Colonic mucosa (tissue), 4 donors: ENCODE results near the gene EYA2. TPM values are rescaled to one million over a fixed set of nuclear protein-coding genes. Genes with fewer than 3 reads are reported as not detected.
A peak's percentile ranks its signal among the peaks of the same experiment; 100 is the strongest.

Experiments
- DNase-seq: peaks from one replicate; pipeline ENCODE4 v3.0.0-alpha.2; 2020
- H3K27ac ChIP-seq: fragments of 200-600 bp; one replicate; pipeline ENCODE4 v1.8.0; 2021
- H3K27me3 ChIP-seq: fragments of 200-600 bp; one replicate; pipeline ENCODE4 v1.8.0; 2021
- H3K36me3 ChIP-seq: fragments of 200-600 bp; one replicate; pipeline ENCODE4 v1.8.0; 2021
- H3K4me1 ChIP-seq: fragments of 200-600 bp; one replicate; pipeline ENCODE4 v1.8.0; 2021; ENCODE audit warnings: mild to moderate bottlenecking
- H3K4me3 ChIP-seq: fragments of 200-600 bp; one replicate; pipeline ENCODE4 v1.8.0; 2021
- H3K9ac ChIP-seq, 2 donors: one replicate each; pipeline ENCODE4 v1.7.0; 2013; ENCODE audit warnings: control low read depth in 2 of 2, low read depth in 2 of 2, low read length in 2 of 2
- H3K9me3 ChIP-seq: fragments of 200-600 bp; one replicate; pipeline ENCODE4 v1.8.0; 2021
- CTCF ChIP-seq: fragments of 200-600 bp; IDR thresholded peaks from one replicate; pipeline ENCODE4 v1.8.0; 2022; ENCODE audit warnings: antibody characterized with exemption, mild to moderate bottlenecking
- intact Hi-C: fragments of 100-400 bp; cut with DNase I; formaldehyde crosslinking; loops from one replicate; pipeline ENCODE4 v1.14.1; 2022
- total RNA-seq, 2 donors: library from RNA; stranded (reverse); fragmentation: NEBNext Ultra II Directional in 1 of 2; extraction: Animal tissue kit (Norgen Biotek cat#: 25700) in 1 of 2; gene quantifications; one replicate each; pipeline ENCODE4 v1.2.1, GENCODE V29; 2021
- donor health status: healthy.
- donor health status: DM: no; HTN: no; CAD: no.
- donor health status: DM: no; HTN: no; CAD: no.

The EYA2 gene
- total RNA-seq, 2 donors from 2014 or later, result 8.9 to 16.8 TPM

- Histone ChIP-seq H3K27ac (peak overlapping the region; percentile 25), H3K9ac (peak overlapping the region; percentile 41 to 72), H3K4me3 (peak overlapping the region; percentile 55), H3K9me3 (no peaks in the 10 kb centered on the region), H3K27me3 (no peaks in the 10 kb centered on the region), H3K36me3 (no peaks in the 10 kb centered on the region), H3K4me1 (no peaks in the 10 kb centered on the region)
- TF ChIP-seq CTCF, result no peak
- DNase-seq, result no peak
- intact Hi-C loops, result loop anchor here (10.0 kb wide), 1 partner anchor 131 kb away; no protein-coding TSS in a partner anchor
These were observed 1.2 kb downstream of the EYA2 start for GRCh38 chr20:46895906-46896242.

DNA sequence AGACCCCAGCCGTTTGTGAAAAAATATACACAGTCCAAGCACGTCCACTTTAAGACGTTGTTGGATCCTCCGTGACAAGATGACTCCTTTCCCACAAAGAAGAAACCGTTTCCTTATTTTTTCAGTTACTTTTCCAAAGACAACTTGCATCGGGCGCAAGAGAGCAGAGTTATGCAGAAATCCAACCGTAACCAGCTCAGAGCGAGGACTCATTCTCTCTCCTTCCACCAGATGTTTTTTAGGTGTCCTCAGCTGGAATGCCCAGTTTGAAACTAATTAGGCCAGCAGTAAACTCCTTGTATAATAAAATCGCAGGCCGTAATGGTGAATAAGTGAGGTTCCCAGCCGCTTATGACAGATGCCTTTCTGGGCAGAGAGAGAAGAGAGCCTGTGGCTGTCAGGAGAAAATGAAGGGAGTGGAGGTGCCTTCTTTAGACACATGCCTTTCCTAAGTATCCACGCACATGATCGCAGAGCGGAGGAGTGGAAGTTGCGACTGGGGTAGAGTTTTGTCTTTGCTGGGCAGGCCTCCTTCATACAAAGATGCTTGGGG, 2.8 kb downstream of the EYA2 start:
- H3K4me3 ChIP-seq, result no peak overlapping the region
- H3K27ac ChIP-seq, result no peak overlapping the region
- no peaks in the 10 kb centered on the region for H3K9me3 ChIP-seq
- H3K36me3 ChIP-seq, result no peaks in the 10 kb centered on the region
- intact Hi-C loops, result loop anchor here (10.0 kb wide), 1 partner anchor 133 kb away; no protein-coding TSS in a partner anchor
- H3K27me3 ChIP-seq, result no peaks in the 10 kb centered on the region
- peak overlapping the region; percentile 35 to 39 for H3K9ac ChIP-seq
- H3K4me1 ChIP-seq, result no peaks in the 10 kb centered on the region
- TF ChIP-seq CTCF, result no peak
- no peak for DNase-seq

- Histone ChIP-seq H3K27me3 (no peaks in the 10 kb centered on the region), H3K9me3 (no peaks in the 10 kb centered on the region), H3K36me3 (no peaks in the 10 kb centered on the region), H3K4me1 (no peaks in the 10 kb centered on the region), H3K9ac (no peak overlapping the region), H3K27ac (peak overlapping the region; percentile 23), H3K4me3 (no peak overlapping the region)
- no peak for DNase-seq
- TF ChIP-seq CTCF, result no peak
- intact Hi-C loops, result loop anchor here (10.0 kb wide), 1 partner anchor 134 kb away; no protein-coding TSS in a partner anchor
These were observed 3.8 kb downstream of the EYA2 start for GRCh38 chr20:46898423-46898822.

DNA sequence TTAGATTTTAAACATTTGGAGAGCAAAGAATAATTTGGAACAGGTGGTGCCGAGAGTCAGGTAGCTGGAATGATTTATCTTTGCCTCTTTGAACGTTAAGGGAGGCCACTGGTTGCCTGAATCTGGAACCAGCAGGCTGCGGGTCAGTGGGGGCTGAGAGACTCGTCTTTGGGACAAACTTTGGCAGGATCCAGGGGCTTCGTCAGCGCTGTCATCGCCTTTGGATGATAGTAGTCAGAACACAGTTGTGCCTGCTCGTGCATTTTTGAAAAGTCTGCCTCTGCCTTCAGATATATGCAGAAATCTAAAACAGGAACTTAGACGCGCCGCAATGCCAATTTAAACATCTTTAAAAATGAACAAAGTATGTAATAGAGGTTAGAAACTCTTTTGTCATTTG, 5.0 kb downstream of the EYA2 start:
- Histone ChIP-seq H3K27ac (peak overlapping the region; percentile 23), H3K36me3 (no peaks in the 10 kb centered on the region), H3K4me1 (no peaks in the 10 kb centered on the region), H3K9me3 (no peaks in the 10 kb centered on the region), H3K27me3 (no peaks in the 10 kb centered on the region), H3K4me3 (no peak overlapping the region), H3K9ac (no peak overlapping the region)
- no peak for TF ChIP-seq CTCF
- DNase-seq, result no peak
- intact Hi-C loops, result loop anchor here (10.0 kb wide), 1 partner anchor 135 kb away; no protein-coding TSS in a partner anchor

DNA sequence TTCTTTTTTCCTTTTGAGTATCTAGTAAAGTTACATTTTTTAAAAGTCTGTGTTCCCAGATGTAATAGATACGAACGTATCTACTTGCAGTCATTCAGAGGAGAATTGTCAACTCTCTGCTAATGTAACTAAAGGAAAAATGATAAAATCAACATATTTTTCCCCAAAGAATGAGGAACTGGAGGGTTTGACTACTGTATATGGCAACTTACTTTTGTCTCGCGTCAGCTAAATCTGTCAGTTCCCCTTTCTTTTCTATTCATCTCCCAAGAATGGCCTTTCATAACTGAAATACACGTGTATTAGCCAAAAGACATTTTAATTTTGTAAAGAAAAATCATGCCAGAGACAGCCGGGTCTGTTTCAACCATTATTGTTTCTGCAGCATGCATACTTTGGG, 5.4 kb downstream of the EYA2 start:
- no peak for DNase-seq
- H3K9ac ChIP-seq, result no peak overlapping the region
- intact Hi-C loops, result no loop called here
- H3K27ac ChIP-seq, result no peak overlapping the region
- no peak overlapping the region for H3K4me3 ChIP-seq
- no peak for TF ChIP-seq CTCF
- H3K27me3 ChIP-seq, result no peaks in the 10 kb centered on the region
- H3K9me3 ChIP-seq, result no peaks in the 10 kb centered on the region
- no peaks in the 10 kb centered on the region for H3K4me1 ChIP-seq
- no peaks in the 10 kb centered on the region for H3K36me3 ChIP-seq
